ENCODE results near the gene RAB31.

Gene RAB31

GRCh38 chr18:9722691-9723090 is 14.6 kb downstream of the RAB31 start:
- H3K9ac ChIP-seq (ENCODE audit: low read length), result no peak overlapping the region
- H3K14ac ChIP-seq (ENCODE audit: low read length in 2 of 2), result no peak overlapping the region
- no peaks in the 10 kb centered on the region for H3K27me3 ChIP-seq (ENCODE audit: control insufficient read depth in 1 of 2, insufficient read depth in 1 of 2, low read length in 2 of 2)
- H2AK5ac ChIP-seq (ENCODE audit: low read length, severe bottlenecking), result no peak overlapping the region
- no peak overlapping the region for H2AFZ ChIP-seq (ENCODE audit: low read depth, low read length)
- H2BK5ac ChIP-seq (ENCODE audit: low read depth, low read length, poor library complexity, severe bottlenecking), result no peak overlapping the region
- H3K4me1 ChIP-seq (ENCODE audit: control insufficient read depth, insufficient read depth, low read depth, low read length), result peaks cover 2% of the 10 kb centered on the region
- H3K36me3 ChIP-seq (ENCODE audit: control insufficient read depth in 1 of 2, insufficient read depth in 2 of 2, low read depth in 1 of 2, low read length in 2 of 2), result peaks cover 0 to 17% of the 10 kb centered on the region in 2 experiments
- 96% methylated on average over 3 of the region's 3 CpGs for WGBS
- no peak overlapping the region for H2BK120ac ChIP-seq (ENCODE audit: low read depth, low read length)
- no peak overlapping the region for H4K8ac ChIP-seq (ENCODE audit: low read length)
- no peaks in the 10 kb centered on the region for H3K9me3 ChIP-seq (ENCODE audit: control insufficient read depth, low read length)
- DNase-seq, result no peak
- H3K18ac ChIP-seq (ENCODE audit: low read depth in 1 of 2, low read length in 2 of 2), result no peak overlapping the region
- H3K4me2 ChIP-seq (ENCODE audit: low read length, poor library complexity, severe bottlenecking), result no peak overlapping the region
- no peak overlapping the region for H2BK15ac ChIP-seq (ENCODE audit: low read depth, poor library complexity, severe bottlenecking)
- no peak overlapping the region for H3K23ac ChIP-seq (ENCODE audit: low read length in 2 of 2)
- no peak overlapping the region for H2BK12ac ChIP-seq (ENCODE audit: low read length in 2 of 2)
- H3K27ac ChIP-seq (ENCODE audit: low read length, poor library complexity, severe bottlenecking), result no peak overlapping the region
- peaks cover 13% of the 10 kb centered on the region for H3K79me1 ChIP-seq (replicated peaks; ENCODE audit: low read length, poor library complexity, severe bottlenecking)
- no peak overlapping the region for H3K4me3 ChIP-seq (ENCODE audit: insufficient read depth in 1 of 2, low read depth in 1 of 2, low read length in 2 of 2)
- H4K91ac ChIP-seq (ENCODE audit: low read length), result no peak overlapping the region
- H3K4ac ChIP-seq (ENCODE audit: low read depth in 1 of 2, low read length in 2 of 2), result no peak overlapping the region

- Histone ChIP-seq H3K9me3 (ENCODE audit: control insufficient read depth, low read length) (no peaks in the 10 kb centered on the region), H4K8ac (ENCODE audit: low read length) (no peak overlapping the region)
Measured at GRCh38 chr18:9724797-9725585, 16.9 kb downstream of the RAB31 start.

GRCh38 chr18:9726175-9726574 is 18.1 kb downstream of the RAB31 start:
- Histone ChIP-seq H4K8ac (ENCODE audit: low read length) (no peak overlapping the region), H3K23ac (ENCODE audit: low read length in 2 of 2) (no peak overlapping the region), H2BK5ac (ENCODE audit: low read depth, low read length, poor library complexity, severe bottlenecking) (no peak overlapping the region), H3K4me1 (ENCODE audit: control insufficient read depth, insufficient read depth, low read depth, low read length) (peaks cover 5% of the 10 kb centered on the region), H3K79me1 (replicated peaks; ENCODE audit: low read length, poor library complexity, severe bottlenecking) (peaks cover 12% of the 10 kb centered on the region), H2BK15ac (ENCODE audit: low read depth, poor library complexity, severe bottlenecking) (no peak overlapping the region), H2BK120ac (ENCODE audit: low read depth, low read length) (no peak overlapping the region), H2BK12ac (ENCODE audit: low read length in 2 of 2) (no peak overlapping the region), H2AFZ (ENCODE audit: low read depth, low read length) (no peak overlapping the region), H3K27ac (ENCODE audit: low read length, poor library complexity, severe bottlenecking) (no peak overlapping the region), H4K91ac (ENCODE audit: low read length) (no peak overlapping the region), H3K9me3 (ENCODE audit: control insufficient read depth, low read length) (no peaks in the 10 kb centered on the region), H3K18ac (ENCODE audit: low read depth in 1 of 2, low read length in 2 of 2) (no peak overlapping the region), H3K9ac (ENCODE audit: low read length) (no peak overlapping the region), H3K4ac (ENCODE audit: low read depth in 1 of 2, low read length in 2 of 2) (no peak overlapping the region), H3K36me3 (ENCODE audit: control insufficient read depth in 1 of 2, insufficient read depth in 2 of 2, low read depth in 1 of 2, low read length in 2 of 2) (peaks cover 0 to 17% of the 10 kb centered on the region in 2 experiments), H3K27me3 (ENCODE audit: control insufficient read depth in 1 of 2, insufficient read depth in 1 of 2, low read length in 2 of 2) (no peaks in the 10 kb centered on the region), H2AK5ac (ENCODE audit: low read length, severe bottlenecking) (no peak overlapping the region), H3K14ac (ENCODE audit: low read length in 2 of 2) (no peak overlapping the region), H3K4me2 (ENCODE audit: low read length, poor library complexity, severe bottlenecking) (no peak overlapping the region), H3K4me3 (ENCODE audit: insufficient read depth in 1 of 2, low read depth in 1 of 2, low read length in 2 of 2) (no peak overlapping the region)
- DNase-seq, result no peak
- WGBS, result 94% methylated on average over 4 of the region's 5 CpGs

More at GRCh38 chr18:9724797-9725585, 16.9 kb downstream of the RAB31 start:
- no peak overlapping the region for H3K4ac ChIP-seq (ENCODE audit: low read depth in 1 of 2, low read length in 2 of 2)
- peaks cover 10% of the 10 kb centered on the region for H3K79me1 ChIP-seq (replicated peaks; ENCODE audit: low read length, poor library complexity, severe bottlenecking)
- WGBS, result 98% methylated on average over 4 of the region's 5 CpGs
- H2BK5ac ChIP-seq (ENCODE audit: low read depth, low read length, poor library complexity, severe bottlenecking), result no peak overlapping the region
- H3K4me2 ChIP-seq (ENCODE audit: low read length, poor library complexity, severe bottlenecking), result no peak overlapping the region
- H3K23ac ChIP-seq (ENCODE audit: low read length in 2 of 2), result no peak overlapping the region
- H3K27ac ChIP-seq (ENCODE audit: low read length, poor library complexity, severe bottlenecking), result no peak overlapping the region
- peaks cover 0 to 17% of the 10 kb centered on the region in 2 experiments for H3K36me3 ChIP-seq (ENCODE audit: control insufficient read depth in 1 of 2, insufficient read depth in 2 of 2, low read depth in 1 of 2, low read length in 2 of 2)
- no peak overlapping the region for H2AK5ac ChIP-seq (ENCODE audit: low read length, severe bottlenecking)
- no peak overlapping the region for H2AFZ ChIP-seq (ENCODE audit: low read depth, low read length)
- H3K4me1 ChIP-seq (ENCODE audit: control insufficient read depth, insufficient read depth, low read depth, low read length), result no peaks in the 10 kb centered on the region
- no peak overlapping the region for H3K18ac ChIP-seq (ENCODE audit: low read depth in 1 of 2, low read length in 2 of 2)
- no peak overlapping the region for H3K14ac ChIP-seq (ENCODE audit: low read length in 2 of 2)
- H4K91ac ChIP-seq (ENCODE audit: low read length), result no peak overlapping the region
- no peak for DNase-seq
- H2BK12ac ChIP-seq (ENCODE audit: low read length in 2 of 2), result no peak overlapping the region
- H3K4me3 ChIP-seq (ENCODE audit: insufficient read depth in 1 of 2, low read depth in 1 of 2, low read length in 2 of 2), result no peak overlapping the region
- H3K27me3 ChIP-seq (ENCODE audit: control insufficient read depth in 1 of 2, insufficient read depth in 1 of 2, low read length in 2 of 2), result no peaks in the 10 kb centered on the region
- no peak overlapping the region for H2BK120ac ChIP-seq (ENCODE audit: low read depth, low read length)
- H2BK15ac ChIP-seq (ENCODE audit: low read depth, poor library complexity, severe bottlenecking), result no peak overlapping the region
- H3K9ac ChIP-seq (ENCODE audit: low read length), result no peak overlapping the region

- no peak overlapping the region for H2BK120ac ChIP-seq (ENCODE audit: low read depth, low read length)
- no peak overlapping the region for H3K27ac ChIP-seq (ENCODE audit: low read length, poor library complexity, severe bottlenecking)
- H3K4me3 ChIP-seq (ENCODE audit: insufficient read depth in 1 of 2, low read depth in 1 of 2, low read length in 2 of 2), result no peak overlapping the region
- no peak overlapping the region for H2AFZ ChIP-seq (ENCODE audit: low read depth, low read length)
- H2BK12ac ChIP-seq (ENCODE audit: low read length in 2 of 2), result no peak overlapping the region
- peaks cover 0 to 18% of the 10 kb centered on the region in 2 experiments for H3K36me3 ChIP-seq (ENCODE audit: control insufficient read depth in 1 of 2, insufficient read depth in 2 of 2, low read depth in 1 of 2, low read length in 2 of 2)
- H4K8ac ChIP-seq (ENCODE audit: low read length), result no peak overlapping the region
- H2BK15ac ChIP-seq (ENCODE audit: low read depth, poor library complexity, severe bottlenecking), result no peak overlapping the region
- peaks cover 5% of the 10 kb centered on the region for H3K4me1 ChIP-seq (ENCODE audit: control insufficient read depth, insufficient read depth, low read depth, low read length)
- H3K18ac ChIP-seq (ENCODE audit: low read depth in 1 of 2, low read length in 2 of 2), result no peak overlapping the region
- no peak overlapping the region for H4K91ac ChIP-seq (ENCODE audit: low read length)
- H3K14ac ChIP-seq (ENCODE audit: low read length in 2 of 2), result peak overlapping the region in 1 of 2 experiments; percentile 35
- DNase-seq, result no peak
- H3K27me3 ChIP-seq (ENCODE audit: control insufficient read depth in 1 of 2, insufficient read depth in 1 of 2, low read length in 2 of 2), result no peaks in the 10 kb centered on the region
- no peak overlapping the region for H3K9ac ChIP-seq (ENCODE audit: low read length)
- H2AK5ac ChIP-seq (ENCODE audit: low read length, severe bottlenecking), result no peak overlapping the region
- 91% methylated on average over 2 of the region's 2 CpGs for WGBS
- H3K4ac ChIP-seq (ENCODE audit: low read depth in 1 of 2, low read length in 2 of 2), result no peak overlapping the region
- peaks cover 10% of the 10 kb centered on the region for H3K79me1 ChIP-seq (replicated peaks; ENCODE audit: low read length, poor library complexity, severe bottlenecking)
- H2BK5ac ChIP-seq (ENCODE audit: low read depth, low read length, poor library complexity, severe bottlenecking), result no peak overlapping the region
- H3K9me3 ChIP-seq (ENCODE audit: control insufficient read depth, low read length), result no peaks in the 10 kb centered on the region
- H3K4me2 ChIP-seq (ENCODE audit: low read length, poor library complexity, severe bottlenecking), result no peak overlapping the region
- peak overlapping the region in 1 of 2 experiments; percentile 3 for H3K23ac ChIP-seq (ENCODE audit: low read length in 2 of 2)
Measured at GRCh38 chr18:9726936-9727335, 18.8 kb downstream of the RAB31 start.

Measured in mesenchymal stem cell (in vitro differentiated cells and primary cell).